Natural killer cell (primary cell): ENCODE results near the gene MTG2. TPM values are rescaled to one million over a fixed set of nuclear protein-coding genes. Genes with fewer than 3 reads are reported as not detected.

Experiments
- ATAC-seq, 3 donors: fragments of 150-1000 bp in 2 of 3; fragments of 200-7000 bp in 1 of 3; cut with Tn5 transposase; 1 replicate in 1 of 3; 2 replicates in 2 of 3; pipeline ENCODE4 v1.10.0; 2021; ENCODE audit warnings: mild to moderate bottlenecking in 2 of 3, moderate library complexity in 2 of 3
- DNase-seq, 2 donors: peaks; one replicate each; pipeline versions ENCODE4 v3.0.0 to v3.0.0-alpha.2; 2013 to 2021; ENCODE audit warnings: mixed read lengths in 1 of 2
- H3K27ac ChIP-seq: one replicate; pipeline ENCODE4 v1.5.1; 2013; ENCODE audit warnings: mild to moderate bottlenecking, low read length
- H3K27me3 ChIP-seq: one replicate; pipeline ENCODE4 v1.6.1; 2013; ENCODE audit warnings: low read length; ENCODE audit not compliant: control insufficient read depth, insufficient read depth
- H3K36me3 ChIP-seq: one replicate; pipeline ENCODE4 v1.6.1; 2013; ENCODE audit warnings: low read length; ENCODE audit not compliant: control insufficient read depth, insufficient read depth
- H3K4me1 ChIP-seq: one replicate; pipeline ENCODE4 v1.6.1; 2013; ENCODE audit warnings: low read length; ENCODE audit not compliant: control insufficient read depth, insufficient read depth
- H3K4me3 ChIP-seq: one replicate; pipeline ENCODE4 v1.5.1; 2013; ENCODE audit warnings: low read length
- H3K9me3 ChIP-seq: one replicate; pipeline ENCODE4 v1.6.1; 2013; ENCODE audit warnings: low read length; ENCODE audit not compliant: control insufficient read depth, insufficient read depth
- H3K27ac Mint-ChIP-seq, 2 donors: one replicate each; pipeline ENCODE4 v1.8.0; 2022; ENCODE audit warnings: mild to moderate bottlenecking in 2 of 2, mixed read lengths in 2 of 2, moderate library complexity in 1 of 2
- H3K27me3 Mint-ChIP-seq, 2 donors: one replicate each; pipeline ENCODE4 v1.8.0; 2022; ENCODE audit warnings: low read depth in 2 of 2, mixed read lengths in 2 of 2
- H3K36me3 Mint-ChIP-seq: one replicate; pipeline ENCODE4 v1.8.0; 2022; ENCODE audit warnings: mixed read lengths
- H3K4me1 Mint-ChIP-seq, 2 donors: one replicate each; pipeline ENCODE4 v1.8.0; 2022; ENCODE audit warnings: mixed read lengths in 2 of 2
- H3K4me3 Mint-ChIP-seq: one replicate; pipeline ENCODE4 v1.8.0; 2022; ENCODE audit warnings: mild to moderate bottlenecking, moderate library complexity, mixed read lengths
- H3K9me3 Mint-ChIP-seq, 2 donors: one replicate each; pipeline ENCODE4 v1.8.0; 2022; ENCODE audit warnings: mixed read lengths in 2 of 2
- WGBS: methylation state at CpG from one replicate; pipeline ENCODE4 v1.1.7; 2013; ENCODE audit warnings: missing lambda C conversion rate; ENCODE audit not compliant: insufficient coverage; 5-methylcytosine and 5-hydroxymethylcytosine counted together
- intact Hi-C: fragments of 100-400 bp; cut with micrococcal nuclease; formaldehyde crosslinking; loops from one replicate; pipeline ENCODE4 v1.14.2; 2022
- total RNA-seq, 4 donors: library from RNA; stranded (reverse); fragments of 120-200 nt in 1 of 4; gene quantifications; one replicate each; pipeline versions ENCODE4 v1.2.3 to v1.2.4, GENCODE V29; 2013 to 2022
- TF ChIP-seq, protein P1 (sequence below): fragments of 200-600 bp; IDR thresholded peaks from one replicate; pipeline ENCODE4 v1.8.0; 2022; ENCODE audit warnings: antibody characterized with exemption

The MTG2 gene
- total RNA-seq, 3 donors from 2014 or later (not counting 1 experiment from before 2014, with no cell fraction given), result 16.8 to 25.8 (median 25.3) TPM

DNA sequence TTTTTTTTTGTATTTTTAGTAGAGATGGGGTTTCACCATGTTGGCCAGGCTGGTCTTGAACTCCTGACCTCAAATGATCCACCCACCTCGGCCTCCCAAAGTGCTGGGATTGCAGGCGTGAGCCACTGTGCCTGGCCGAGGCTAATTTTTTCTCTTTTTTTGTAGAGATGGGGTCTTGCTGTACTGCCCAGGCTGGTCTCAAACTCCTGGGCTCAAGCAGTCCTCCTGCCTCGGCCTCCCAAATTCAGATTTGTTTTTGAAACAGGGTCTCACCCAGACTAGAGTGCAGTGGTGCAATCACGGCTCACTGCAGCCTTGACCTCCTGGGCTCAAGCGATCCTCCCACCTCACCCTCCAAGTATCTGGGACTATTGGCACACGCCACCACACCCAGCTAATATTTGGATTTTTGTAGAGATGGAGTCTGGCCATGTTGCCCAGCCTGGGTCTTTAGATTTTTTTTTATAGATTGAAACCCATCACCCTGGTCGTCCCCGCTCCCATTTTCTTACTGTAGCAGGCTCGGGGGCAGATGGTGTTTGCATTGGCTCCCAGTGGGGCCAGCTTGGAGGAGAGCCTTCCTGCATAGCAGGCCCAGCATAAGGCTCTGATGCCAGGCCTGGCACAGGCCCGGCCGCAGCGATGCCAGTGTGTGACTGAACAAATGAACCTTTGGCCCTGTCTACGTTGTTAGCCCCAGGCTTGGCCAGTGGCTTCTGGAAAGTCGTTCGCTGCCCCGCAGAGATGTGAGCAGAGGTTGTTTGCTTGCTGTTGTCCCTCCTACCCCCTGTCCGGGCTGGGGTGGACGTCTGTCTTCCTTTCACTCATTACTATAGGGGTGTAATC lies 4.3 kb upstream of the MTG2 start:
- peaks cover 11 to 12% of the 10 kb centered on the region in 2 donors for H3K4me1 Mint-ChIP-seq
- H3K4me3 Mint-ChIP-seq, result no peak overlapping the region
- Histone ChIP-seq H3K36me3 (peaks cover 2% of the 10 kb centered on the region), H3K4me3 (no peak overlapping the region), H3K9me3 (no peaks in the 10 kb centered on the region), H3K4me1 (peaks cover 4% of the 10 kb centered on the region), H3K27me3 (no peaks in the 10 kb centered on the region), H3K27ac (no peak overlapping the region)
- DNase-seq (no peak), ATAC-seq (no peak)
- intact Hi-C loops, result no loop called here
- H3K27me3 Mint-ChIP-seq, result no peaks in the 10 kb centered on the region
- TF ChIP-seq, protein P1, sequence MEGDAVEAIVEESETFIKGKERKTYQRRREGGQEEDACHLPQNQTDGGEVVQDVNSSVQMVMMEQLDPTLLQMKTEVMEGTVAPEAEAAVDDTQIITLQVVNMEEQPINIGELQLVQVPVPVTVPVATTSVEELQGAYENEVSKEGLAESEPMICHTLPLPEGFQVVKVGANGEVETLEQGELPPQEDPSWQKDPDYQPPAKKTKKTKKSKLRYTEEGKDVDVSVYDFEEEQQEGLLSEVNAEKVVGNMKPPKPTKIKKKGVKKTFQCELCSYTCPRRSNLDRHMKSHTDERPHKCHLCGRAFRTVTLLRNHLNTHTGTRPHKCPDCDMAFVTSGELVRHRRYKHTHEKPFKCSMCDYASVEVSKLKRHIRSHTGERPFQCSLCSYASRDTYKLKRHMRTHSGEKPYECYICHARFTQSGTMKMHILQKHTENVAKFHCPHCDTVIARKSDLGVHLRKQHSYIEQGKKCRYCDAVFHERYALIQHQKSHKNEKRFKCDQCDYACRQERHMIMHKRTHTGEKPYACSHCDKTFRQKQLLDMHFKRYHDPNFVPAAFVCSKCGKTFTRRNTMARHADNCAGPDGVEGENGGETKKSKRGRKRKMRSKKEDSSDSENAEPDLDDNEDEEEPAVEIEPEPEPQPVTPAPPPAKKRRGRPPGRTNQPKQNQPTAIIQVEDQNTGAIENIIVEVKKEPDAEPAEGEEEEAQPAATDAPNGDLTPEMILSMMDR, result no peak
- WGBS, result 95% methylated on average over 14 of the region's 19 CpGs
- H3K9me3 Mint-ChIP-seq, result no peaks in the 10 kb centered on the region
- H3K36me3 Mint-ChIP-seq, result no peaks in the 10 kb centered on the region
- H3K27ac Mint-ChIP-seq, result no peak overlapping the region

DNA sequence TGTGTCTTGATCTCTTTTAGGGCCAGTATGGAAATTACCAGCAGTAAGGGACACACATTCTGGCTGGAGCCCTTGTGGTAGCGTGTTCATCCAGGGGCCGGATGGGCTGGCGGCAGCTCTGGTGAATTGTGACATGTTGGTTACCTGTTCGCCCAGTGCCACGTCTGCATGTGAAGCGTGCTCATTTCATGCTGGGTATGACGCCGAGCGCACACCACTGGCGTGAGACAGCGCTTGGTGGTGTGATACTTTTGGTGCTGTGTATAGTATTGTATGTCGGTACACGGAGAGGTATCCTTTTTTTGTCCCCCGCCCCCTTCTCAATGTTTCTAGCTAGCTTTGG lies 3.7 kb upstream of the MTG2 start:
- TF ChIP-seq, protein P1, result no peak
- Mint-ChIP-seq H3K36me3 (no peaks in the 10 kb centered on the region), H3K27me3 (no peaks in the 10 kb centered on the region), H3K9me3 (no peaks in the 10 kb centered on the region), H3K27ac (no peak overlapping the region), H3K4me1 (peaks cover 14 to 18% of the 10 kb centered on the region in 2 donors), H3K4me3 (no peak overlapping the region)
- H3K27me3 ChIP-seq, result no peaks in the 10 kb centered on the region
- no peaks in the 10 kb centered on the region for H3K9me3 ChIP-seq
- over 99% methylated on average over 14 of the region's 14 CpGs for WGBS
- H3K27ac ChIP-seq, result no peak overlapping the region
- intact Hi-C loops, result no loop called here
- H3K36me3 ChIP-seq, result peaks cover 2% of the 10 kb centered on the region
- no peak for ATAC-seq
- DNase-seq, result no peak
- peaks cover 10% of the 10 kb centered on the region for H3K4me1 ChIP-seq
- H3K4me3 ChIP-seq, result no peak overlapping the region

DNA sequence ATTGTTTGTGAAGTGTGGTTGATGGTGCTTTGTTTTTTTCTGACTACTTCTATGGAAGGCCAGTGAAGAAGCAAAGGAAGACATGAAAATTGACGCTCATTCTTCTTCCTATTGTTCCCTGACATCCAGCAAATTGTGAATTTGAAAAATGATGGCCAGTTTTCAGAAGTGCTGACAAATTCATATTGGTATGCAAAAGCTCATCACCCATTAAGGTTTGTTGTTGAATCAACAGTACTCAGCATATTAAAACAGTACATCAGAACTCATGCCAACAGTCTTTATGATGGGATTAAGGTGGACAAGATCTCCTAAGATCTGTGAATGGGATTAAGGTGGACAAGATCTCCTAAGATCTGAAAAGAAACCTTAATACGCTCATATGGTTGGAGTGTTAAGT lies 1.0 kb upstream of the MTG2 start:
- intact Hi-C loops, result loop anchor here (2.0 kb wide), 2 partner anchors 39 to 57 kb away; partner anchors contain the start of genes OSBPL2, PSMA7 and SS18L1
- TF ChIP-seq, protein P1, result no peak
- DNase-seq, result no peak
- Histone ChIP-seq H3K4me1 (peaks cover 14% of the 10 kb centered on the region), H3K27me3 (no peaks in the 10 kb centered on the region), H3K36me3 (no peaks in the 10 kb centered on the region), H3K9me3 (no peaks in the 10 kb centered on the region), H3K4me3 (peak overlapping the region; percentile 80), H3K27ac (peak overlapping the region; percentile 82)
- WGBS, result 100% methylated on average over 2 of the region's 2 CpGs
- Mint-ChIP-seq H3K4me3 (peak overlapping the region; percentile 86), H3K36me3 (no peaks in the 10 kb centered on the region), H3K27ac (peak overlapping the region; percentile 90 to 98), H3K27me3 (no peaks in the 10 kb centered on the region), H3K4me1 (peaks cover 14 to 26% of the 10 kb centered on the region in 2 donors), H3K9me3 (no peaks in the 10 kb centered on the region)
- ATAC-seq, result no peak
